GM18951 (cell line): ENCODE measurements around the gene PTGDR2.

Source experiments
- POLR2A ChIP-seq: IDR thresholded peaks from 4 replicates; pipeline ENCODE4 v1.6.1; 2011; ENCODE audit warnings: mild to moderate bottlenecking; ENCODE audit not compliant: insufficient read length, insufficient read depth; ENCODE audit errors: extremely low read depth
- in situ Hi-C: fragments of 300-500 bp; cut with MboI; formaldehyde crosslinking; loops from one replicate; pipeline ENCODE4 v1.12.0; 2022; ENCODE audit warnings: low sequenced_read_pairs, mixed read lengths, inconsistent platforms; ENCODE audit not compliant: unreplicated experiment

PTGDR2 gene

GRCh38 chr11:60870733-60871377 is 15.1 kb upstream of the PTGDR2 start:
- no peak for TF ChIP-seq POLR2A
- in situ Hi-C loops = no loop called here

DNA sequence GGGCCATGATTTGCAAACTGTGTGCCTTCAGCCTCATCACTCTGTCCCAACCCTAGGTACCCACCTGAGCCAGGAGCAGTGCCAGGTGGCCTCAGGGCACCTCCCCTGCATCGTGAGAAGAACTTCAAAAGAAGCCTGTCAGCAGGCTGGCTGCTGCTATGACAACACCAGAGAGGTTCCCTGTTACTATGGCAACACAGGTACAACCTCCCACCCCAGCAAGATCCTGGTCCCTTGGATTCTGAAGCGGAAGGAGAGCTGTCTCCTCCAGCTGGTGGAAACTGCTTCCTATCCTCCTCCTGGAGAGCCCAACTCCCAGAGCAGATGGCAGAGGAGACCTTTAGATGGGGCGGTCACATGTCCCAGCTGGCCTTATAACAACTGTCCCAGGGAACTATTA is 14.5 kb upstream of the PTGDR2 start:
- no peak for TF ChIP-seq POLR2A
- in situ Hi-C loops = no loop called here

DNA sequence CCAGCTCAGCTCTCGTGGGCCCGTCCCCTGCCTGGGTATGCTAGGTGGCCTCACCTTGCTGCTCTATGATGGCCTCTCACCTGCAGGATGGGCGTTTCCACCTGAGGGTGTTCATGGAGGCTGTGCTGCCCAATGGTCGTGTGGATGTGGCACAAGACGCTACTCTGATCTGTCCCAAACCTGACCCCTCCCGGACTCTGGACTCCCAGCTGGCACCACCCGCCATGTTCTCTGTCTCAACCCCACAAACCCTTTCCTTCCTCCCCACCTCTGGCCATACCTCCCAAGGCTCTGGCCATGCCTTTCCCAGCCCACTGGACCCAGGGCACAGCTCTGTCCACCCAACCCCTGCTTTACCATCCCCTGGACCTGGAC is 13.7 kb upstream of the PTGDR2 start:
- in situ Hi-C loops = no loop called here
- no peak for TF ChIP-seq POLR2A

- TF ChIP-seq POLR2A = no peak
- in situ Hi-C loops = no loop called here
These were observed 13.1 kb upstream of the PTGDR2 start for GRCh38 chr11:60868682-60869450.

GRCh38 chr11:60867871-60868681 is 12.3 kb upstream of the PTGDR2 start:
- in situ Hi-C loops = no loop called here
- no peak for TF ChIP-seq POLR2A

DNA sequence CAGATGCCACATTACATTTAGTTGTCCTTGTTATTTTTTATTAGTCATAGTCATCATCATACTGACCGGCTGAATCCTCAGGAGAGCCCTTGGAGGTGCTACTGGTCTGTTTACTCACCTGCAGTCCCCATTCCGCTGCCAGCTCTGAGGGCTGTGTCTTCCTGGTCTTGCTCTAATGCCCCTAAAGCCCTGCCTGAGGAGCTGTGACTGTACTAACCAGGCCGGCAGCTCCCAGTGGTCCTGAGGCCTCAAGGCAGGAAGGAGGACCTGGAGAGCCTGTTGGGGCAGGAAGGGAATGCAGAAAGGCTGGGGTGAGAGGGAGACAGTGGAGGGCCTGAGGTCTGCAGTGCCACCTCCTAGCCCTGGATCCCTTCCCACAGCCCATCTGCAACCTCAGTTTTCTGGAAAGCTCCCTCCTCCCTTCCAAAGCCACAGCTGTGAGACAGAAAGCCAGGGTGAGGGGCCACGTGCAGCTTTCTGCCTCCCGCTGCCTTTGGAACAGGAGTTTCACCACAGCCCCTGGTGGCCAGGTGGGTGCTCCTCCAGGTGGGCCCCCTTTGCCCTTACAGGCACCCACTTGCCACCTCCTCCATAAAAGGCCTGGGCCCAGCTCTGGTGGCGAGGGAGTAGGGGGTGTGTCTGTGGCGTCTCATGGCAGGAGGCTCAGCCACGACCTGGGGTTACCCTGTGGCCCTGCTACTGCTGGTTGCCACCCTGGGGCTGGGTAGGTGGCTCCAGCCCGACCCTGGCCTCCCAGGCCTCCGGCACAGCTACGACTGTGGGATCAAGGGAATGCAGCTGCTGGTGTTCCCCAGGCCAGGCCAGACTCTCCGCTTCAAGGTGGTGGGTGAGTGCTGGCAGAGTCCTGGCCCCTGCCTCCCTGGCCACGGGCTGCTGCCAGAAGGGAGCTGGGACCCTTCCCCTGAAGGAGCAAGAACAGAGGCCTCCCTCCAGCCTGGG is 11.4 kb upstream of the PTGDR2 start, which contains the start of gene ZP1:
Gene ZP1 (plus strand): TSS at position 632 of the 960 bp plus-strand sequence. CDS start 20 bp downstream, at position 652.
- TF ChIP-seq POLR2A = no peak
- in situ Hi-C loops = no loop called here

DNA sequence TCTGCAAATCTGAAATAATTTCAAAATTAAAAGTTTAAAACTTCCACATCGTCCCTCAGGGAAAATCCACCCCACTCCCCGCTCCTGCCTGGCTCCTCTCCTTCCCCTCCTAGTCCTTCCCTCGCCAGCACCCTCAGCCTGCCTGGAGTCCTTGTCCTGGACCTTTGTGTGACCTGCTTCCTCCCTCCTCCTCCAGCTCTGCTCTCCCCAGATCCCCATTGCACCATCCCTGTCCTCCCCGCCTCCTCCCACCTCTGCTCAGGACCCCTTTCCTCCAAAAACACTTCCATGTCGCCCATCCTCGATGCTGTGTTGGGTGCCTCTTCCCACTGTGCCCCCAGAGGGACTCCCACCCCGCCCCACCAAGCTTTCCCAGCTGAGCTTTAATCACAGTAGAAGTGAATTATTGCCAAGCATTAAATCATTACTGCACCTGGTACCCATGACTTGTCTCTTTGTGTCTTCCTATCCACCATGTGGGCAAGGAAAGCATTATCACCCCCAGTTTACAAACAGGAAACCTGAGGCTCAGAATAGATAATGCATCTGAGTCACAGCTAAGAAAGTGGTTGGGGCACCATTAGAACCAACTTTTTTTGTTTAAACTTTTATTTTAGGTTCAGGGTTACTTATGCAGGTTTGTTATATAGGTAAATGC is 9.2 kb upstream of the PTGDR2 start:
- no peak for TF ChIP-seq POLR2A
- in situ Hi-C loops = no loop called here

DNA sequence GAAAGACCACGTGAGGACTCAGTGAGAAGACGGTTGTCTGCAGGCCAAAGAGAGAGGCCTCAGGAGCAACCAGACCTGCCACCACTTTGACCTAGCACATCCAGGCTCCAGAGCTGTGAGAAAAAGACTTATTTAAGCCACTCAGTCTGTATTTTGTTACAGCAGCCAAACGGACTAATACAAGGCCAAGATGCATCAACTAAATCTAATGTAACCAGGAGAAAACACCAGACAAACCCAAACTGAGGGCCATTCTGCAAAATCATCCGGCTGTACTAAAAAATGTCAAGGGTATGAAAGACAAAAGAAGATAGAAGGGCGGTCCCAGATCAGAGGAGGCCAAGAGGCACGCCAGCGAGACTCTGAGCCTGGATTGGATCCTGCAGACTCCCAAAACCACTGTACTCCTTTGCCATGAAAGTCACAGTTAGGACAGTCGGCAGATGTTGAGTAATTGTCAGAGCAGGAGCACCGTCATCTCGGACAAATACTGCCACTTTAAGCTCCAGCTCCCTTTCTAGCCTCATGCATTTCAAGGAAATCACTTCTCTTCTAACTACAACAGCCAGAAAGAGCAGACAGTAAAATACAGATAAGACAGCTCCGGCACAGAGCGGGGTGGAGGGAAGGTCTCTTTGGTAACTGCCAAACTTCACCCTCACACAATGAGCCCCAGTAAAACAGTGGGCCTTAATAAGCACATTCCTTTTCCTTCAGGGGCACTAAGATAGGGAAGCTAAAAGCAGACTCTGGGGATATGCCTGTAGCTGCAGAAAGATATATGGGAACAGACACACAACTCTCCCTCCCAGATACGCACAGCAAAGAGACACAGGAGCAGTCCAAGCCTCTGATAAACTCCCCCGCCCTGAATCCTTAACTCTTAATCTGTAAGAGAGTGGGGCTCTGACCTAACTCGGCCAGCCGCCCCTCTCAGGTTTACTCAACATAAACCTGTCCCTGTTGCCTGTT is 8.1 kb upstream of the PTGDR2 start:
- in situ Hi-C loops = no loop called here
- no peak for TF ChIP-seq POLR2A

DNA sequence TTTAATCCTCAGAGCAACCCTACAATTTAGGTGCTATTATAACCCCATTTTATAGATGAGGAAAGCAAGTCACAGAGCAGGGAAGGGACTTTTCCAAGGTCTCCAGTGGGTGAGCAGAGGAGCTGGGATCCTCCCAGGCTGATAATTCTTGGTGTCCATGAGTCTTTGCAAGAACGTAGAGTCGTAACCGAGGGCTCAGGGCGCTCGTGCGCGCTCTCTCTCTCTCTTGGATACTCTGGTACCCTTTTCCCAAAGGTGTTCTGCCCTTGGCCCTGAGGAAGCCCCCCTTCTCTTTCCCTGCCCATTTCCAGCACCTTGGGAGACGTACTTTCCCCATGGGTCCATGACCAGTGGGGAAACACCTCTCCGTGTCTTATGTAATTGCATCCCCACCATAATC is 6.4 kb upstream of the PTGDR2 start:
- in situ Hi-C loops = no loop called here
- no peak for TF ChIP-seq POLR2A

- no peak for TF ChIP-seq POLR2A
- in situ Hi-C loops = no loop called here
These were observed 5.2 kb upstream of the PTGDR2 start for GRCh38 chr11:60860943-60861342.

- TF ChIP-seq POLR2A = no peak
- in situ Hi-C loops = no loop called here
These were observed 4.0 kb upstream of the PTGDR2 start for GRCh38 chr11:60859616-60860250.
